HG03064 (cell line): ENCODE results near the gene TPM2.

Experiments
- ATAC-seq: cut with Tn5 transposase; IDR thresholded peaks from one replicate; pipeline ENCODE4 v1.9.1; 2021; ENCODE audit warnings: low read depth; ENCODE audit not compliant: unreplicated experiment

TPM2 gene

GRCh38 chr9:35718721-35719511 is 29.2 kb upstream of the TPM2 start:
- no peak for ATAC-seq

- ATAC-seq, result no peak
Measured at GRCh38 chr9:35717132-35717870, 27.6 kb upstream of the TPM2 start.

GRCh38 chr9:35716230-35716629 is 26.5 kb upstream of the TPM2 start:
- no peak for ATAC-seq

GRCh38 chr9:35714579-35715252 is 25.0 kb upstream of the TPM2 start:
- no peak for ATAC-seq

- no peak for ATAC-seq
Measured at GRCh38 chr9:35714123-35714522, 24.4 kb upstream of the TPM2 start.

- no peak for ATAC-seq
Measured at GRCh38 chr9:35713578-35713977, 23.9 kb upstream of the TPM2 start.

GRCh38 chr9:35712762-35713400 is 23.2 kb upstream of the TPM2 start:
- ATAC-seq, result no peak

GRCh38 chr9:35711501-35712428 is 22.0 kb upstream of the TPM2 start:
- ATAC-seq, result no peak

GRCh38 chr9:35710818-35711500 is 21.2 kb upstream of the TPM2 start:
- ATAC-seq, result no peak

GRCh38 chr9:35708146-35708545 is 18.4 kb upstream of the TPM2 start:
- ATAC-seq, result no peak

GRCh38 chr9:35706951-35707350 is 17.2 kb upstream of the TPM2 start:
- ATAC-seq, result no peak

GRCh38 chr9:35705836-35706430 is 16.2 kb upstream of the TPM2 start:
- no peak for ATAC-seq

GRCh38 chr9:35705372-35705771 is 15.6 kb upstream of the TPM2 start:
- ATAC-seq, result no peak

- ATAC-seq, result no peak
Measured at GRCh38 chr9:35703906-35704672, 14.4 kb upstream of the TPM2 start.

GRCh38 chr9:35702696-35703095 is 13.0 kb upstream of the TPM2 start:
- no peak for ATAC-seq

GRCh38 chr9:35700942-35701341 is 11.2 kb upstream of the TPM2 start:
- ATAC-seq, result no peak

- no peak for ATAC-seq
Measured at GRCh38 chr9:35700031-35700430, 10.3 kb upstream of the TPM2 start.

- no peak for ATAC-seq
Measured at GRCh38 chr9:35698231-35698630, 8.5 kb upstream of the TPM2 start.
